GM21367 (cell line): Measurements from ENCODE around the gene CACNB2.

Experiments
- ATAC-seq: cut with Tn5 transposase; IDR thresholded peaks from one replicate; pipeline ENCODE4 v1.9.1; 2021; ENCODE audit not compliant: unreplicated experiment

Gene CACNB2

DNA sequence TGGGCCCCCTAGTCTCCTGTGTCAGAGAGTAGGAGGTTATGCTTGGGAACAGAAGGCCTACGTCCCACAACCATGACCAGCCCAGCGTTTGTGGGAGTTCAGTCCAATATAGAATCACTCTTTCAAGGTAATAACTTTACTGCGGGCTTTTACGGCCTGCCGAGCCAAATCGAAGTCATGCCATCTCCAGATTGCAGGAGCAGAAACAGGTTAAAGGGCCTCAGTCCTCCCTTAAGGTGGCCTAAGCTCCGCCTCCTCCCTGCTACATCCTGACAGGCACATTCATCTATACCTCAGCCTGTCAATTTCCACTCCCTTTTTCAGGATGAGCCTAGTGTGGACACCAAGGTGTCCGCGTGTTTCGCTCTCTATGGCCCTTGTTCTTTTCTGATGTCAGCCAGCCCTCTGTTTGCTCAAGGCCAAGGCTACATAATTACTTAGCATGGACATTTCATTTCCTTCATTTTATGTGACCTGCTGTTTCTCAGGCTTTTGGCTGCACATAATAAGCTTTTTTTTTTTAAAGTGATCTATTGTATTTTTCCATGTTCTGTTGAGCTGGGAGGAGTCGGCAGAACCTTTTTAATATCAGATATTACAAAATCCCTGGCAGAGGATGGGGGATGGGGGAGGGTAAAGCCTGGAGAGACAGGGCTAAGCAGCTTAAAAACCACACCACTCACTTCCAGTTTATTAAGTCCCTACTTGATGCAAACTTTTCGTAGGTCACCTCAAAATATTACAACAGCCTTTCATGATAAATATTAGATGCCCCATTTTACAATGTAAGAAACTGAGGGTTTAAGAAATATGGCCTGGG lies 84.6 kb downstream of the CACNB2 start:
- ATAC-seq = no peak

DNA sequence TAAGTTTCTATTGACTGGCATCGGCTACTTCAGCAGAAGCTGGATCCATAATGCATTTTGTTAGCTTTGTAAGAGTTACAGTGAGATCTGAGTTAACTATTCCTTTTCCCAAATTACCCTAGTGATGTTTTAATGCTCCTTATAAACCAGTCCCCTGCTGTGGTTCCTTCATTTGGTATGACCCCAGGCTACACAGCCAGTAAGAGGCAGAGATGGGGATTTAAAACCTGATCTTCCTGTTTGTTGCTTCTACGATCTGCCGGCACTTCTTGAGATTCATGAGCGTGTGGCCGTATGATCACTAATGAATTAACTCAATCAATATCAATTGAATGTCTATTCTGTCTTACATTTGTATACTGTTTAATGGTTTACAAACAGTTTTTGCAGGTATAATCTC lies 86.1 kb downstream of the CACNB2 start:
- ATAC-seq = no peak

DNA sequence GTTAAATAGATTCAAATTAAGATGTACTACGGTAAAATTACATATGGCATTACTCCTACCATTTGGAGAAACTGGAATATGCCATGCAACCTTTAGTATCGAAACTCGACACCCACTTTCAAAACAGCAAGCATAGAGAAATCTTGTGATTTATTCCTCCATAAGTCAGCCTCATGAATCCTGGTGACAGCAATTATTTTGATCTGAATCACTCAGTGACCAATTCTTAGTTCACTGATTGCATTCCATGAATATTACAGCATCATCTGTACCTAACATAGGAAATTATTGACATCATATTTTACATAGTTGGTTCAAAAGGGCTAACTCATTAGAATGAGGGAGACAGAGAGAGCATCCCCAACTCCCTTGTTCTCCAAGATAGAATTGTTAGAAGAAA lies 89.6 kb downstream of the CACNB2 start:
- no peak for ATAC-seq

DNA sequence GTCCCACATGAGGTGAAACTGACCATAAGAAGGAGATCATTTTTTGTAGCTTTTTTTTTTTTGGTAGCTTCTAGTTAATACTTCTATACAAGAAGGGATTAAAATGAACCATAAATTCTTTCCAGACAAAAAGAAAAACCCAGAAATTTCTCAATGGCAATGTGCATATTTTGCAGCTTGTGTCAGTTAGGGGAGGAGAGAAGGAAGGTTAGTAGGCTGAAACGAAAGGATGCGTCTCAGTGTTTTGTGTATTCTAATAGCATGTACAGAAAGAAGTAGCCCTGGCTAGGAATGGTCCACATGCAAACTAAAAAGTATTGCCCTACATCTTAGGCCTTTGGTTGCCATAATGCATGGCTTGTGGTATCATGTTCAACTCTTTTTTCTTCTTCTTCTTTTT lies 90.6 kb downstream of the CACNB2 start:
- no peak for ATAC-seq

DNA sequence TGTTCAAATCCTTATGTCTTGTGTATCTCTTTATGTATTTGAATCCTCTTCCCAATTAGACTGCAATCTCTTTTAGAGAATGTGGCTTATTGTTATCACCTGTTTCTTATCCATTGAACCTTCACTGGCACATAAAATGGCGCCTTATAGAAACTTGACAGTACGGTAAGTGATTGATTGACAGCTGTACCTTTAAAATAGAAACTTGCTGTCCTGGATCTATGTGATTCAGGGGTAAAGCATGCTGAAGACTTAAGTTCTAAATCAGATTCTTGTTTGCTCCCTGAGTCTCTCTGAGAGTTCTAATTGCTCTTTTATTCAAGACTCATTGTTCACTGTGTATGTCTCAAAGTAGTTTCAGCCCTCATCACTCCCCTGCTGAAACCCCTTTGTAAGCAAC lies 91.3 kb downstream of the CACNB2 start:
- ATAC-seq = no peak

DNA sequence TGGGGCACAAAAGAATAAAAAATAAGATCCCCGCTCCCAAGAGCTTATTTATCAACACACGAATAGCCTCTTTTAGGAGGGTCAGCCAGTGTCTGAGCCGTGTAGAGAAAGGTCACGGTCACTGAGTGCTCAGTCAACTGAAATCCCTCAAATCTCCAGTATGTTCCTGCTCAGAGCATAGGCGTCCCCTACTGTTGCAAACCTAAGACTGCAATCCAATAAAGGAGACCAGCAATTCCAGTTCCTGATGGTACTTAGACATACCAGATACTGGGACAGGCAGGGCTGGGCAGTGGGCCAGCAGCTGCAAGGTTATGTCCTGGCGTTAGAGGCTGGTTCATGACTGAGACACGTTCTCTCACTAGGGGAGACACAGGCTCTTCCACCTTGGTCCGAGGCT lies 93.6 kb downstream of the CACNB2 start:
- ATAC-seq = no peak

DNA sequence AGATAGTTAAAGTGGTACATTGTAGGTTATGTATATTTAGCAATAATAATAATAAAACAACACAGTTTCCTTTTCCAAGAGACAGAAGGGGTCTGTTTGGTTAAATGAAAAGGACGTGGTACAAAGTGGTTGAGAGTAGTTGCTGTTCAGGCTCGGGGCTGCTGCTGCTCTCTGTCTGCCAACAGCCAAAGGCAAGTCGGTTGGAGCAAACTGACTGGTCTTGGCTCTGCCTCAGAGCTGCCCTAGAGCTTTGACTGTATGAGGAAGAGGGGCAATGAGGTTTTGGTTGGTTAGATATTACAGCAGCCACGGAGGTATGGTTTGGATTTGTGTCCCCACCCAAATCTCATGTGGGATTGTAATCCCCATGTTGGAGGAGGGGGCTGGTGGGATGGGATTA lies 95.3 kb downstream of the CACNB2 start:
- no peak for ATAC-seq

DNA sequence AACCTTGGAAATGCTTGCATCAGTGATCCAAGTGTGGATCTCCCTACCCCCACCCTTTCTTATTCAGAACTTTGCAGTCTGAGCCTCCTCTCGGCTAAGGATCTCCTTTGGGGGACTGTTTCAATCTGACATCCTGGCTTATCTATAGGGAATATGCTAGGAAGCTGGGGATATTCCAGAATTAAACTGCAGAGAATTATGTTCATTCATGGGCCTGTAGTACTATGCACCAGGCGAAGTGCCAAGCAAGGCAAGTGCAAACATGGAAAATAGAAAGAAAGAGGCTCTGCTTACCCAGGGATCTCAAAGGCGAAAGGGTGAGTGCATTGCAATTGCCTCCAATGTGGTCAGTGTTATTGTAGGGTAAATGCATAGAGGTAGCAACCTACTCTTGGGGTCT lies 96.5 kb downstream of the CACNB2 start:
- no peak for ATAC-seq

DNA sequence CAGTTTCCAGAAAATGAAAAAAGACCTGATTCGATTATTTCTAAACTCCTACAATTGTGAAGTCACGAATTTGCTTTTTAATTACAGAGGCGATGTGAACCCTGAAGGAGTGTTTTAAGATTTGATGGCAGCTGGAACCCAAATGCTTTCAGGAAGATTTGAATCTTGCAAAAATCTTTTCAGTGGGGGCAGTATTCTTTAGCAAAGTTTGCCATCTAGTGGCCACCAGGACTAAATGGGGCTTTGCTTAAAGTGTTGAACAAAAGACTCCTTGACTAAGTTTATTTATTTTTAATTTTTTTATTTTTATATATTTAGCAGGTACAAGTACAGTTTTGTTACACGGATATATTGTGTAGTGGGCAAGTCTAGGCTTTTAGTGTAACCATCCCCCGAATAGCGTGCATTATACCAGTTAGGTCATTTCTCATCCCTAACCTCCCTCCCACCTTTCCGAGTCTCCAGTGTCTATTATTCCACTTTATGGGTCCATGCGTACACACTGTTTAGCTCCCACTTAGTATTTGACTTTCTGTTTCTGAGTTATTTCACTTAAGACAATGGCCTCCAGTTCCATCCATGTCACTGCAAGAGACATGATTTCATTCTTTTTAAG lies 98.8 kb downstream of the CACNB2 start:
- no peak for ATAC-seq

DNA sequence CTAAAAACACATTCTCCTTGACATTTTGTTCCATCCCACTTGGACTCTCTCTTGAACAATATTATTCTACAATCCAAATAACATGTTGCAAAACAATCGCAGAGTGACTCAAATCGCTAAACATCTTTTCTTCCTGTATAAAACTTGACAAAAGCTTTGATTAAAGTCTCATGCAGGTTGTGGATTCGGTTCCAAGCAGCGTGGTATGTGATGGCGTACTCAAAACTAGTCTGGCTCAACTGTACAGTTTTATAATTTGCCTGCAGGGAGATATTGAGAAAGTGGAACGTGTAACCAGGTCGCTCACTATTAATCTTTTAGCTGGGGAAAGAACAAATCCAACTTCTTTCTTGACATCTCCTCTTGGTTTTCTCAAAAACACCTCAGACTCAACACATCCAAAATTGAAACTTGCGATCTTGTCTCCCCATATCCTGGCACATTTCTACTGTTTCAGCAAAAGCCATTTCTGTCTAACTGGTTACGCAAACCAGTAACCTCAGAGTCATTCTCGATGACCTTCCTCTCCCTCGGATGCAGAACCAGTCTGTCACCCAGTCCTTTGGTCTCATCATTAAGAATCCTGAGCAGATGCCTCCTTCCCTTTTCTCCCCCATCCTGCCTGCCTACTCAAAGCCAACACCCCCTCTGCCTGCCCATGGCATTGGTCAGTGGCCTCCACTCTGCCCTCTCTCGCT lies 100.1 kb downstream of the CACNB2 start:
- ATAC-seq = no peak

DNA sequence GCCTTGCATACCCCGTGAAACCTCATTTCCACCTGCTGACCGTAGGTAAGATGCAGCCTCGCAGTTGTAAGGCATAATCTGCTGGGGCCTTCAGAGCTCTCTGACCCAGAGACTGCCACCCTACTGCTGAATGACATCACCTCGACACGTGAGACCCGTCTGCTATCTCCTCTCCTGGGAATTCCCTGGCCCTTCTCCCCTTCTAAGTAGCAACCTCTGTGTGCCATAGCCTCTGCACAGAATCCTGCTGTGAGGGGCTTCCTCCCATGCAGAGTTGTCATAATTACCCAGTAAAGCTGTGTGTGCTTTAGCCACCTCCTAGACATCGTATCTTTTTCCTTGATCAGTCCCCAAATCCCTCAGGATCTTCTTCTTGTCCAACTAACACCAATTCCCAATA lies 106.7 kb downstream of the CACNB2 start:
- ATAC-seq = no peak

DNA sequence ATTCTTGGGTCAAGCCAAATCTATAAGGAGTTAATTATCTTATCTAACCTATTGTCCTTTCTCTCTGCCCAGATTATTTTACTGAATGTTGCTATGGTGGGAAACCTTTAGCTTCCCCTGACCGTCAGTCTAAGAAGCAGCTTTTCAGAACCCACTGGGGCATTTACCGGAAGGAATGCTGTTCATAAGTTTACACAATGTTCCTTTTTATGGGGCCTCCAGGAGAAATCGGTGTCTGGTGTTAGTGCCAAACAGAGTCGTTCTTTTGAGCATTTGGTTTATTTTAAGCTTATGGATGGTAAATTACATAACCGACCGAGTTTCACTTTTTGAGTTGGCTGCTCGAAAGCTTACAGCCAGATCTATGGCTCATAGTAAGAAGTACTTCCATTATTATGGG lies 111.9 kb downstream of the CACNB2 start:
- ATAC-seq = no peak

DNA sequence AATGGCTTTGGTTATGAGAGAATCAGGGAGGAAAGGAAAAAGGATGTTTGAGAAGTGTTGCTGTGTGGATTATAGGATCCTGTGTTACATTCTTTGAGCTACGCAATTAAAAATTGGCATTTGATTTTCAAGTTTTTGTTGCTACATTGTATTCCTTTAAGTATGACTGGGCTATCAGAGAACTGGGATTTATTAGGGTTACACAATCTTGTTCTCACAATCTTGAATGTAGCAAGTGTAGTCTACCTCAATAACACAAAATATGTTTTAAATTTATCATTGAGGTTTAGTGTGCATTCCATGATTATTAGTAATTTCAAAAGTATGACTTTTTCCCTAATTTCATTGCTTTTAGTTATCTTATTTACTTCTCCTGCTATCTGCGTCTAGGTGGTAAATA lies 113.9 kb downstream of the CACNB2 start:
- ATAC-seq = no peak

DNA sequence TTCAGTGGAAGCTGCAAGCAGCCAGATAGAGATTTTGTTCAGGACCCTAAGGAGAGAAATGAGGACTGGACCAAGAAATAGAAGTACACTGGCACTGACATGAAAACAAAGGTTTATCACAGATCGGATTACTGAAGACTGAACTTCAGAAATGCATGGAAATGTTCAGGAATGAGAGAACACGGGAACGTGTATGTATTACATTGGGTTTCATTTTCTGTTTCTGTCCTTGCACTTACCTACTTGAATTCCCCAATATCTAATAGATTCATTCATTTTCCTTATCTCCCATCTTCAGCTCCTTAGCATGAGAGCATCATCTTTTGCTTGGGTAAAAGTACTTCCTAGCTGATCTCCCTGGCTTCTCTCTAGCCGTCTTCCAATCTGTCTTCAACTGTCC lies 114.5 kb downstream of the CACNB2 start:
- ATAC-seq = no peak

DNA sequence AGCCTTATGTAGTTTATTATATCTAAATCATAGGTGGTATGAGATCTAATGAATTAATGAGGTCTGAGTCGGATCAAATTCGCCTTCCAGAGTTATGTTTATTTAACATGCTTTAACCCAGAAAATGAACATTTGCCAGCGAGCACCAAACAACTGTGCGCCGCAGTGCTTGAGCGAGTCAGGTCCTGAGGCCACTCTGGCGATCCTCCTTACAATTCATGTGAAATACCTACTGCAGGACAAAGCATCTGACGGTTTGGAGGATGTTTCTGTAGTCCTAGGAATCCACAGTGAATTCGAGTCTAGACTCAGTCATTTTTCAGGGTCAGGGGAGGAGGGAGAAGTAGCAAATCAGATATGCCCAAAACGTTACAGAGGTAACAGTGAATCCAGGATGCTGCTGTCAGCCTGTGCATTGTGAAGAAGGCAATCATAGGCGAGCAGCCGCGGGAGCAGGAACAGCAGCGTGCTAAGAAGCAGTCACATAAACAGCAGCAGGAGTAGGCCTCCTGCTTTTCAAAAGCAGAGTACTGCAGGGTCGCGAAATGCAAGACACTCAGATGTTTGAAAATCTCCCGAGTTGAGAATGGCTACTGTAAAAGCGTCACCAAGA lies 120.2 kb downstream of the CACNB2 start:
- no peak for ATAC-seq

DNA sequence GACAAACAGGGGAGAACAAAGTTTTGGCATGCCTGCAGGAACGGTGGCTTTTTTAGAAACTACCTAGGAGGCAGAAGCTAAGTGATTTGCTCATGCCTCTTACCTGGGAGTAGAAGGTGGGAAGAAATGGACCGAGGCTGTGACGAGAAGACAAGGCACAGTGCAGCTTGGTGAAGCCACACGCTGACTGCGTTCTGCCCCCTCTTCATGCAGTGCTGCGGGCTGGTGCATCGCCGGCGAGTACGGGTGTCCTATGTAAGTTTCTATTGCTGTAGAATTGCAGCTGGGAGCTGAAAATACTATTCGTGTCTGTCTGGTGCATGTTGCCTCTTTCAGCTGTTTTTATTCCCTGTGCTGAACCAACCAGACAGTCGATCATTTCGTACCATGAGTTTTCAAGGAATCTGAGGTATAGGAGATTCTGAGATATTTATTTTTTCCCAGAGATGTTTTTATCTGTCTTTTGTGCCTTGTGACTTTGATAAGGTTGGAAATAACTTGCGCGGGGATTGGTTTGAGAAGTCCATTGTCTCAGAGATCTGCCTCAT lies 120.9 kb downstream of the CACNB2 start:
- ATAC-seq = no peak

DNA sequence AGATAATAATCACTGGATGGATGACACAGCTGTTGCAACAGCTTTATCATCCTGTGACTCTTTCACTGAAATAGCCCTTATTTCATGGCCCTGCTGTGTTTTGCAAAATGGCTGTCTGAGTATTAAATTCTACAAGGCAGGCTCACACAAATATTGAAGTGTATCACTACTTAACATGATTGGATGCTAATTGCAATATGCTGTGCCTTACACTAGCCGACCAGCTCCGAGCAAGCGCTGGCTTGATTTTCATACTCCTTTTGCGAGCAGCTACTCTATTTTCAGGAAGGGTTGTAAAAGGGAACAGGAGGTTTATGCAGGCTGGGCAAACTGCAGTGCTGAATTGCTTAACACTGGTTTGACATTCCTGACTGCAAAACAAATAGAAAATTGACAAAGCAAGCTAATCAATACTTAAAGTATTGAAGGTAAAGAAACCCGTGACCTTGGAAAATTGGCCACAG lies 121.6 kb downstream of the CACNB2 start:
- no peak for ATAC-seq

DNA sequence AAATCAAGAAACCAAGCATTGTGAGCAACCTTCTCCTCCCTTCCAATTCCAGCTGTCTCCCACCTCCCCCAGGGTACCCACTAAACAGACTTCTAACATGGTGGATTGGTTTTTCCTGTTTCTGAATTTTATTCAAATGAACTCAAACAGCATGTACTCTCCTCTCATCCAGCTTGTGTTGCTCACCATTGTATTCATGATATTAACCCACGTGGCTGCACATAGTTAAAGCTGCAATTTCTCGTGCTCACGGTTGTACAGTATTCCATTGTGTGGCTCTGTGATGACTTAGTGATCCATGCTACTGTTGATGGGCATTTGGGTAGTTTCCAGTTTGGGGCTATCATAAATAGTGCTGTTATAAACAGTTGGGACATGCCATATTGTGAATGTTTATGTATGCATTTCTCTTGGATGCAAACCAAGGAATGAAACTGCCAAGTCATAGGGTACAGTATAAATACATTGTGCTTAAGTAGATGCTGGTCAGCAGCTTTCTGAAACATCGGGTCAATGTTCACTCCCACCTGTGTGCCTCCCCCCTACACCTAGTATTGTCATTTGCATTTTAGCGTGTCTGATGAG lies 124.3 kb downstream of the CACNB2 start:
- ATAC-seq = no peak

DNA sequence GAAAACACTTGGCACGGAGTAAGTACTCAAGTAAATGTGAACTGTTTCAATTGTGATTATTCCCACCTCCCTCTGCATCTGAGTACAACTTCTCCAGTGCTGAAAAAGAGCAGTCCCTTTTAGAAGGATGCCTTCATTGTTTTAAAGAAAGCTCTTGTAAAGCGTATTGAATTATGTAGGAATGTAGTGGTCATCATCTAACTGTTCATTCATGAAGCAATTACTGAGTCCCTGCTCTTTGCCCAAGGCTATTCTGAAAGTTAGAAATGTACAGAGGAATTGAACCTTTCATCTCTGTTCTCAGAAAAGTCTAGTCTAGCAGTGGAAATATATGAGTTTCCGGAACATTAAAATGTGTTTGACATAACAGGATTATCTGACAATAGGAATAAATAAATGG lies 127.8 kb downstream of the CACNB2 start:
- ATAC-seq = no peak

DNA sequence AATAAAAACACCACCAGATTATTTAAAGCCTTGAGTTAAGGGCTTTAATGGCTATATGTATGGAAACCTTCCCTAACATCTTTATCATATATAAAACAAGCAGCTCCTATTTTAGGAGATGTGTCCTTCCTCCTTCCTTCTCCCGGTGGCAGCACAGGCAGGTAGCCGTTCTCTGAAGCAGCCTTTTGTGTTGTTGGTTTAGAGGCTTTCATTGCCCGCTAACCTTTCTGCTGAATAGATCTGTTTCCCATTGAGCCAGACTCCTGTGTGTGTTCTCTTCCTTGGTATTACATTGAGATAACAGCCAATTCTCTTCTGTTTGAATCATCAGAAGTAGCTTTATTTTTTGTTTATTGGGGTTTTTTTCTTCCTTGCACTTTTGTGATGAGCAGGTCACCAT lies 131.3 kb downstream of the CACNB2 start:
- ATAC-seq = no peak

DNA sequence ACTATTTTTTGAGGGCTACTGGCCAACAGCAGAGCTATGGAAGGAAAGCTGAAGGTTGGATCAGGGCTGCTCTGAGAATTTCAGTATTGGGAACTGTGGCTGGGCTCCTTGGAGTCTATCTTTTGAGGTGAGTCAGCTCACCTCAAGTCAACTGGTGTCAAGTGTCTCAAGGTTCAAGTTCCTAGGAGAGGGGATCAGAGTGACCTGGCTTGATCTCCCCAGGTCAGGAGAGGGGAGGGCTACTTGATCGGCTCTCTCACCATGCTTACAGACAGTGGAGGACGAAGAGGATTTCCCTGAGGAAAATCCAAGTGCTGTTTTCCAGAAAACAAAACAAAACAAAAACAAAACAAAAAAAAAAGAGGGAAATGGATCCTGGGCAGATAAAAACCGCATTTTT lies 132.8 kb downstream of the CACNB2 start:
- ATAC-seq = no peak
